HG03565 (cell line): ENCODE data around the gene LPP.

Experiments
- ATAC-seq: cut with Tn5 transposase; IDR thresholded peaks from one replicate; pipeline ENCODE4 v1.9.1; 2021; ENCODE audit warnings: mild to moderate bottlenecking, moderate library complexity; ENCODE audit not compliant: unreplicated experiment

LPP gene

DNA sequence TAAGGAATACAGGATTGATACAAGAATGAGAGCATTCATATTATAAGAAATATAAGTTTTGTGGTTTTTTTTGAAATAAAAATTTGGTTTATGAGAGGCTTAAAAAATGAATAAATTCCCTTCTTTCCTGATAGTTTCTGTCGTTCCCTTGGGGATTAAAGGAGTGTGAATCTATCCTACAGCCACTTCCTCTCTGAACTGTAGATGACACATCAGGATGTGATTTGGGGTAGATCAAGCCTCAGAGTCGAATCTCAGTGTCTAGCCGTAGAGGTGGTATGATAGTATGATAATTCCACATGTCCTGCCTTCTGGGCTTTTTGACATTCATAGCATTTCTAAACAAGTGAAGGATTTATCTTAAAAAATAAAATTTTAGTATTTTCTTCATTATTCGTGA, 343.1 kb downstream of the LPP start:
- no peak for ATAC-seq

DNA sequence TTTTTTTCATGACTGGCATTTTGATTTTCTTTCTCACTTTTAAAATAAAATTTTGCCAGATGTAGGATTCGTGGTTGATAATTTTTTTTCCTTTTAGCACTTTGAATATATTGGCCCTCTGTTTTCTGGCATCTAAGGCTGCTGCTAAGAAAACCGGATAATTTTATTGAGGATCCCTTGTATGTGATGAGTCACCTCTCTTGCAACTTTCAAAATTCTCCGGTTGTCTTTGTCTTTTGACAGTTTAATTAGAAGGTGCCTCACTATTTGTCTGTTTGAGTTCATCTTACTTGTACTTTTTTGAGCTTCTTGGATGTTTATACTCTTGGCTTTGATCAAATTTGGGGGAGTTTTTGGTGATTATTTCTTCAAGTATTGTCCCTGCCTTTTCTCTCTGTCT, 349.7 kb downstream of the LPP start:
- ATAC-seq: no peak

DNA sequence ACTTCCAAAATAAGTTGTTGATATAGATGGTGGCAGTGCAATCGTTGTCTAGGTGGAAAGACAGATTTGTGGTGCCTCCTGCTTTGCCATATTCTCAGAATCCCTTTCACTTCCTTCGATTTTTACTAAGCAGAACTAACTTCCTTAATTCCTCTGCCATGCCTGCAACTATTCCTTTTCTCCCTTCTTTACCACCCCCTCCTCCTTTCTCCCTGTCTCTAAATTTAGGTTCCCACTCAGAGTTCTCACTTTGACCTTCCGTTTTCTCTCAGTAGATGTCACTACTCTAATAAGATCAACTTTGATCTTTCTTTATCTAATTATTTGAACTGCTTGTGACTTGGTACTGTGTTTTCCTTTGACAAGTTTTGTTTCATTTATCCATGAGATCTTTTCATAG, 351.2 kb downstream of the LPP start:
- ATAC-seq: no peak

DNA sequence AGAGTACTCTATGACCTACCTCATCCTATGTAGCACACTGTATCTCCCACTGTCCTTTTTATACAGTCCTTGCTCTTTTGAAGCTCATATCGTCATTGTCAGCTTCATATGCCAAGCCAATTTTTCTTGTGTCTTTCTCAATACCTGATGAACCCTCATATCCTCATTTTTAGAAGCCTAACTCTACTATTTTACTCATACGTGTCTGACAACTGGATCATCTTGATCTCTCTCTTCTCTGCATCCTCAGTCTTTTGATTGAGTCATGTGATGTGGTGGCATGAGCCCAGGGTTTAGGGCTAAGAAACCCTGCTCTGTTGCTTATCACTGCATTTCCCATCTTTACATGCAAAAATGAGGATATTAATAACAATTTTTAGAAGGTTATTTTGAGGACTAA, 352.0 kb downstream of the LPP start:
- ATAC-seq: no peak

DNA sequence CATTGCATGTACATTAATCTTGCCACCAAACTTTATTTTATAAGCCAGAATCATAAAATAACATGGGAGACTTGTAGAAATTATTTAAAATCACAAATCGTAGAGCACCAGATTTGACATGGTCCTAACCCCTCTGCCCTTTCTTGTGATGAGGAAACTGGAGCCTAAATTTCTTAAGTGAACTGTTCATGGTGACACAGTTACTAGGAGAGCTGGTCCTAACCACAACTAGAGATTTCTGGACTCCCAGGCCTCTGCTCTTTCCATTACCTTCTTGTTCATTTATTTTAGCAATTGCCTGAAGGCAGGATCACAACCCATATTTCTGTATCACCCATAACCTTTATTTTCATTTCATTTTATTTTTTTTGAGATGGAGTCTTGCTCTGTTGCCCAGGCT, 352.5 kb downstream of the LPP start:
- no peak for ATAC-seq

DNA sequence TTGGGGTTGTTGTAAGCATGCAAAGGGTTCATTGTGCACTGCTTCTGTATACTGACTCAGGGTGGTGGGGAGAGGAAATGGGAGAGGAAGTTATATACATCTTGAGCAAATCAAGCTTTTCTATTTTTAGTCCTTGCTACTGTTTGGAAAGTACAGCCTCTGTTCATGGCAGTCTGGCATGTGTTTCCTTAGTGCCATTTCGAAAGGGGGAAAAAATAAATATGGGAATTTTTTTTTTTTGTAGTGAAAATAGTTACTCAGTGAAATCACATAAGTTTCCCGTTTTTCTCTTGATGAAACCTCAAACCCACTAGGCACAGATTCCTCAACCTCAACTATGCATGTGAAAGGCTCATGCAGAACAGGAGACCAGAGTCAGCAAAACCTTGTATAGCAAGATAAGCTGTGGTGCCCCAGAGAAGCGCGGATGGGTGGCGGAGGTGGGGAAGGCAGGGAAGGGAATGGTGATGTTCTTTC, 353.3 kb downstream of the LPP start:
- no peak for ATAC-seq

DNA sequence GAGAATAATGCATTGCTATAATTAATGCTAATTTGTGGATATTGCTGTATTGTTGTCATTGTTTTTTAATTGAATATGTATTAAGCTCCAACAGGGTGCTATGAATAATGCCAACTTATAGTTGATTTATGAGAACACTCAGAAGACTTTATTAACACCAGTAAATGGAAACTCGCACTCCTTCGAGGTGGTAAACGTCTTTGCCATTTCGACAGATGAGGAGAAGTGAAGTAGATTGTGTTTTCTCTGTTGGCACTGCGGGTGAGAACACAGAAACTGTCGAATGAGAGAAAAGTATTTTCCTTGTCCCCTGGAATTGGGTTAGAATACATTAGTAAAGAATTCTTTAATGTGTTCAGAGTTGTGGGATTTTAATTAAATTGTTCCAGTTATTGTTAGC, 354.5 kb downstream of the LPP start:
- no peak for ATAC-seq

DNA sequence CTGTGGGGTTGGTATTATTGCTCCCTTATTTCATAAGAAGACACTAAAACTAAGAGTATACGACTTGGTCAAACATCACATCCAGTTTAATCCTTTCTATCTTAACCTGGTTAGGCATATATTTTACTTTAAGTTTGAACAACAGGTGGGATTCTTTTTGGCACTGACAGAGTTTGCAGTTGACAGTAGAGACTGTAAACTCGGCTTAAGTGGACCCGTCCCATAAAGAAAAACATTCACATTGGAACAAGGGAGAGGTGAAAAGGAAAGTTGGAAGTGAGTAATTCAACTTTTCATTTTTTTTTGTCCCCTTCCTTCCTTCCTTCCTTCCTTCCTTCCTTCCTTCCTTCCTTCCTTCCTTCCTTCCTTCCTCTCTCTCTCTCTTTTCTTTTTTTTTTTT, 355.4 kb downstream of the LPP start:
- no peak for ATAC-seq

DNA sequence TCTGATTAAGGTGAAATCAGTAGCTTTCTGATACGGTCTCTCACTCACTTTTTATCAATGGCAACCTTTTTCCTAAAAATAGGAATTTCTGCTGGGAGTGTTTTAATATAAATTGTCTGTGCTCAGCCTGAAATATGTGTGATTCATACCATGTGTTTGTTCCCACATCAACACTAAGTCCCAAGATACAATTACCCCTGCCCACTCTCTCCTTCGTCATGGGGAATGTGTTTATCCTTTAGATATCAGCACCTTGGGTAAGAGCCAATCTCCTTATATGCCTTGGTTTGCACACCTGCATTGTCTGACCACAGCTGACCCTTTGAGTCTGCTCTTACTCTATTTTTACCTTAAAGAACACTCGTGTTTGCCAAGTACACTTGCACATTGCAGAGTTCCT, 356.4 kb downstream of the LPP start:
- ATAC-seq: no peak

DNA sequence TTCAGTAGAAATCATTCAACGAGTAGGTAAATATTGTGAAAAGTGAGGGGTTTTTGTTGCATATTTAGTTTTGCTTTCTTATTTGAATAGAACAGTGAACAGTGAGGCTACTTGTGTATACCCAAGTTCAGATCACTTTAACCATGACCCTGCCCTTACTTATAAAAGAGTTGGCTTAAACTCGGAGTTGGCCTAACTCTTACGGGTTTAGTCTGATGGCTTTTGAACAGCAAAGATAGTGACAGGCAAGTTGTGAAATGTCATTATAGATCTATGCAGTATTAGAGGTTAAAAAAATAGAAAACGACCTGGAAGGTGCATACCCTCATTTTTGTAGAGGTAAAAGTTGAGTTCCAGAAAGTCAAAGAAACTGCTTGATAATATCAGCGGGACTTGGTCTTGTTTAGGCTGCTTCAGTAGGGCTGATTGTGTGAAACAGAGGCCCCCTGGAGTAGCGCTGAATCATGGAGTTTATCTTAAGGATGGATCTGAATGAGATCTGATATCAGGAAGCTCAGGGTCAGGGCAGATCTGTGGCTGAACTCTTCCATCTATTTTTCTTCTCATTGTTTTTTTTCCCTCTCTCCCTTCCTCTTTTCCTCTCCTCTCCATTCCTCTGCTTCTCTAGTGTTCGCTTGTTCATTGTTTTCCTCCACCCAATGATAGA, 359.8 kb downstream of the LPP start:
- no peak for ATAC-seq

DNA sequence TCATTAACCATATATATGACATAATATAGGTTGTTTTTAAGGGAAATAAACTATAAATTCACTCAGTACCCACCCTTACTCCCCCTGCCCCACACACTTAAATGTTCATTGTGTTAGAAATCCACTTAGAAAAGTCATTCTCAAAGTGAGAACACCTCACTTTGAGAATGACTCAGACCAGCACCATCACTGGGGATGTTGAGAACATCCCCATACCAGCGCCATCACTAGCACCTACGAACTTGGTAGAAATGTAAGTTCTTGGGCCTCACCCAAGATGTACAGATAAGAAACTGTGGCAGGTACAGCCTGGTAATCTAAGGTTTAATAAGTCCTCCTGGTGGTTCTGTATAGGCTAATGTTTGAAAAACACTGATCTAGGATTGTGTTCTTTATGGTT, 362.6 kb downstream of the LPP start:
- ATAC-seq: no peak

DNA sequence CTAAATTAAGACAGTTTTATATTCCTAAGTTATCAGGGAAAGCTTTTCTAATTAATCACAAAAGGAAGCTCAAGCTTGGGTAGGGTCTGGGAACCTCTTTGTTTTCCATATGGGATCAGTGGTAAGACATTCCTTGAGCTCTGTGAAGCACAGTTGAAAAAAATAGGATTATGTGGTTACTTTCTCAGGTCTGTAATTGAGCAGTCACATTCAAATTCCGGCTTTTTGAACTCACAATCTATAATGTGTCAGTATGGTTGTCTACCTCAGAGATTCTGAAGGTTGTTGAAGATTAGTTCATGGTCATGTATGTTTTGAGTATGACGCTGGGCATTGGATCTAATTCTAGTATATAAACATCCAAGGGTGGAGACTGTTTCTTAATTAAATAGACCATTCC, 364.5 kb downstream of the LPP start:
- ATAC-seq: no peak

DNA sequence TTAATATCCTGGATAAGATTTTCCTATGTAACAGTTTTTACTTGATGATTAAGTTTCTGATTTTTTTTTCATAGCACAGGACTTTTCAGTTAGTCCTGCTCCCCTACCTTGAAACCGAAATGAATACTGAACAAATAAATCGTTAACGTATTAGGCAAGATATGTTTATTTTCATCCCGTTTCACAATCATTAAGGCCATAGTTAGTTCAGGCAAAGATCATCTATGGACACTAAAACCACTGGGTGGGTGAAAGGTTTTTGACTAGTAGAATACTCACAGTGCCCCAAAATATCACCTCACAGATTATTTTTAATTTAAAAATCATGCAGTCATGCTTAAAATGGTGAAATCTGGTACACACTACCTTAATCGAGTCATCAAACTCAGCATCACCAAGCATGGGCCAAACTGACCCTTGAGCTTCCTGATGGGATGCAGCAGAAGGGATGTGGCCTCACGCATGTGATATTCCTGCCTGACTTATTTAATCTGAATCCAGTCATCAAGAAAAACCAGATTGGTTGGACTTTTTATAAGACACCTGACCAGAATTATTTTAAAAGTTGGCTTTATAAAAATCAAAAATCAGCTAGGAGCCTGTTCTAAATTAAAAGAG, 365.0 kb downstream of the LPP start:
- no peak for ATAC-seq

DNA sequence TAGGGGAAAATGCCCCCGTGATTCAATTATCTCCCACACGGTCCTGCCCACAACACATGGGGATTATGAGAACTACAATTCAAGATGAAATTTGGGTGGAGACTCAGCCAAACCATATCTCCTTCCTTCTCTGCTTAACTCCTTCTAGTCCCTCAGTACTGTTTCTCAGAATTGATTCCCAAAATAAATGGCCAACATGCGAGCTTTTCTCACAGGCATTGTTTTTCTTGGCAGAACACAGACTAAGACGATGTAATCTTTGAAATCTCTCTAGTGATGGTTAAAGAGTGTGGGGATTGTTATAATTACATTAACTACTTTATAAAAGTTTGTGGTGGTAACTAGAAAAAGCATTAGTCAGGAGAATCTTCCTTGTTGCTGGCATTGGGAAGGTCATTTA, 366.5 kb downstream of the LPP start:
- no peak for ATAC-seq

DNA sequence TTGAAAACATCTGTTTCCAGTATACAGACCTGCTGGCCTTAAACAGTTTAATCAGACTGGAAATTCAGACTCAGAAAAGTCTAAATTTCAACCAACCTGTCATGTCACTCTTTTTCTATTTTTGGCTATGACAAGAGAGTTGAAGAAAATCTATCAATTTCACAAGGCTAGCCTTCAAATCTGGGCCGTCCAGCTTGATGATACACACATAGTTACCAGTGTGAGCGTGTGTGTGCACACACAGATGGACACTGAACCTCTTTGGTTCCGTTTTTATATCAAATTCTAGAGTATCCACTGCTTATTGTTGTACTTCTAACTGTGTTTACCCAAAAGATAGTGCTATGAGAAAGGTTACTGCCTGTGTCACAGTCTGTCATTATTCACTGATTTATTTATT, 368.2 kb downstream of the LPP start:
- ATAC-seq: no peak

DNA sequence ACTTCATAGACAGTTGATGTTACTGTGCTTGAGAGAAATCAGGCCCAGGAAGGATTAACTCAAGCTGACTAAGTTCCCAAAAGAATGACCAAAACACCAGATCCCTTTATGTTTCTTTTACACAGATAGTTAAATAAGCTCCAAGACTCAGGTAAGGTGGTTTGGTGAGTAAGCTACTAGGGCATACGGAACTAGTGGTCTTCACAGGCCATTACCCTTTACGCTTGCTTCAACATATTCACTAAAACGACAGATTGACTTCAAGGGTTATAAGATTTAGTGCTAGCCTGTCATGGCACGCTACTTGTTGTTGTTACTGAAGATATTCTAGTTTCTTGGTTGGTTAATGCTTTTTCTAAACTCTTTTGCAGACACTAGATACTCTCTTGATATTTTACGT, 369.3 kb downstream of the LPP start:
- ATAC-seq: no peak

DNA sequence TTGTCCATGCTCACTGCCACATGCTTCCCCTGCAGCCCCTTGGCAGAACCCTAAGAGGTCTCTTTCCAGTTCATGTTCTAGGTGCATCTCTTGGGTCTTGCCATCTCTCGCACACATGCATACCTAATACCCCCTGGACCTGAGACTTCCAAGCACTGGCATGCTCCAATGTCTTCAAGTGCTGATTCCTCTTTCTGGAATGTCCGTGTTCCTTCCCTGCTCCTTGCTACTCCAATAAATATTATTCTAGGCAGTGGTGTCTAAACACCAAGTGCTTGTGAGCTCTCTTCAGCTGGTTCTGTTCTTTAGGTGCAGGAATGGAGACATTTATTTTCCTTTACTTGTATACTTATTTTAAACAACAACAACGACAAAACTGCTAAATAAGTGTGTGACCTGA, 370.1 kb downstream of the LPP start:
- ATAC-seq: no peak

DNA sequence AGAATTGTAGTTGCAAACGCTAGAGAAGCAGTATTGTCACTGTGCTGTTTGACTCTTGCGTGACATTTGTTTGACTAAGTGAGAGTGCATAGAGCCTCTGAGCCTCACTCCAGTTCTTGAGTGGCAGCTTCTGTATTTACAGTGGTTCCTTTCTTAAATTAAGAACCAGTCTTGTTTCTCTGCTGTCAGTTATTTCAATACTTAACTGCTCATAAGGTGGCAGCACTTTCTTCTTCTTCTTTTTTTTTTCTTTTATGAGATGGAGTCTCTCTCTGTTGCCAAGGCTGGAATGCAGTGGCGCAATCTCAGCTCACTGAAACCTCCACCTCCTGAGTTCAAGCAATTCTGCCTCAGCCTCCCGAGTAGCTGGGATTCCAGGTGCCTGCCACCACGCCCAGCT, 372.1 kb downstream of the LPP start:
- no peak for ATAC-seq

DNA sequence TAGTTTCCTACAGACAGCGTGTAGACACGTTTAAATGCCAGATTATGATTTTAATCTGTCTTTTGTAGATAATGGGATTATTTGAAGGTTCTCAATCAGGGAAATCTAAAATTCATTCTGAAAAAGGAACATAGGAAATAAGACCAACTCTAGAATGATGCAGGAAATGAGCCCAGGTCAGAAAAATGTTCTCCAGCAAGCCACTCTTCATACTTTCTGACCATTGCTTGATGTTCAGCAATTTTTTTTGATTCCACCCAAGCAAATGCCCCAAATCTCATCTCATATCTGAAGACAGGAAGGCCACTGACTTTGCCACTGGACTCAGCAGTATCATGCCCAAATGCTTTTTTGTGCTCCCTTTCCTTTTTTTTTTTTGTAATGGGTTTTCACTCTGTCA, 373.4 kb downstream of the LPP start:
- ATAC-seq: no peak

DNA sequence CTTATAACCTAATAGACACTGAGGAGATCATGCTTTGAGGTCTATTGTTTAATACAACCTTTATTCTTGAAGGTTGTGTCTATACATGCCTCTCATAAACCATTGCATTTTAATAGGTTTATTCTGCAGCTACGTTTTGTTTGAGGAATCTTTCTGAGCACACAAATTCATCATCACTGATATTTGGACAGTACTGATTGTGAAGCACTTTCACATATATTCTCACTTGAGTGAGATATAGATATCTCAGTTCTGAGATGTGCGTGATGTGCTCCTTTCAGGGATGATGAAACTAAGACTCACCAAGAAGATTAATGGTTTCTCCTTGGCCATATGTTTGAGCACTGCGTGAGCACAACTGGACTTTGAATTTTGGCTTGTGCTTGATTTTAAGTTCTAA, 374.4 kb downstream of the LPP start:
- no peak for ATAC-seq

DNA sequence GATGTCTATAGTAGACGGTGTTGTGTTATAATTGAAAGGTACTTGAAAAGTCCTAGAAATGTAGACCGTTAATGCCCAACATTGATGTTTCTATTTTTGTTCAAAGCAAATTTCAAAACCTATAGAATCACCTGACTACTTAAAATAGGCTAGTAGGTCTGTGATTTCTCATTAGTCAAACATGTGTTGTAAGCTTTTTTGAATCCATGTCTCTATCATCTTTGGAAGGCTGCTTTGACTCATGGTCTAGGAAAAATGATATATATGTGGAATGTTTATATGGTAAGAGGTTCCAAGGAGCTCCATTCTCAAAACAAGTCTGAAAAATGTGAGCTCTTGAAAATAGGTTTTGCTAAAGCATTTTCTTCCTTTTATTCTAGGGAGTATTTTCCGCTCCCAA, 375.3 kb downstream of the LPP start:
- no peak for ATAC-seq

DNA sequence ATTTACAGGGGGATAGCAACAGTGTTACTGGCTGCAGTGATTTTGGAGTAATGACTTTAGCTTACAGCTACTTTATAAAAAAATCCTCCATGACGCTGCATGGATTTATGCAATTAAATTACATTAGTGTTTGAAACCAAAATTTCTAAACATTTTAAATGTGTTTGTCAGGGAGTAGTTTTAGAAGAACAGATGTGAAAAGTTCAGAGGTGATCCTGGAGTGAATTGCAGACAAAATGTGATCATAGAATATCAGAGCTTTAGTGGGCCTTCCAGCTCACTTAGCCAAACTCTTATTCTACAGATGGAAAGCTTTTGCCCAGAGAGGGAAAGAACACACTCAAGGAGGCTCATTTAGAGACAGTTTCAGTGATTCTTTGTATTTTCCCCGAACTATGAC, 376.3 kb downstream of the LPP start:
- ATAC-seq: no peak

DNA sequence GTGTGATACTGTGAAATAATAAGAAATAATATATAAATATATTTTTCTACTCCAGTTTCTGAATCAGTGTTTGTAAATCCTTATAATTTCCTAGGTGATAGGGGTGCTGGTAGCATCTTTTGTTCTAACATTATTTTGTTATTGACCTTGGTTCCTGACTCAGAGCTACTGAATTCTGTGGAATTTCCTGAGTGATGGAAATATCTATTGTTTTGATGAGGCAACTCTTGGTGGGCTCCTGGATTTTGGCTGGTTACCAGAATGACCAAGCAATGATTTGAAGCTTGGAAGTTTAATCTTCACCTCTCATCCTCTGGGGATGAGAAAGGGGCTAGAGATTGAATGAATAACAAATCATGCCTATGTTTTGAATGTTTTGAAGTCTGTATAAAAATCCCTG, 377.3 kb downstream of the LPP start:
- no peak for ATAC-seq
